GM10248 (cell line): ENCODE data around the gene EXD2.

Experiments used
- CTCF ChIA-PET: fragments of 300-600 bp; sonication (Branson Sonifier 250); formaldehyde crosslinking; extraction: SDS; loops from one replicate; lab custom pipeline; 2021; ENCODE audit warnings: antibody characterized with exemption; lab: Yijun Ruan, JAX
- POLR2A ChIA-PET: fragments of 350-650 bp; sonication (Branson Sonifier 250); formaldehyde crosslinking; extraction: SDS; loops from one replicate; lab custom pipeline; 2020; ENCODE audit warnings: antibody characterized with exemption; lab: Yijun Ruan, JAX
- DNase-seq: peaks from one replicate; pipeline ENCODE4 v3.0.0; 2012; ENCODE audit errors: extremely low spot score
- TF ChIP-seq, protein P1 (sequence below): IDR thresholded peaks from 2 replicates; pipeline ENCODE4 v1.5.1; 2012; ENCODE audit warnings: mild to moderate bottlenecking, low read depth; ENCODE audit errors: extremely low read depth, missing control alignments, control extremely low read depth

EXD2 gene

DNA sequence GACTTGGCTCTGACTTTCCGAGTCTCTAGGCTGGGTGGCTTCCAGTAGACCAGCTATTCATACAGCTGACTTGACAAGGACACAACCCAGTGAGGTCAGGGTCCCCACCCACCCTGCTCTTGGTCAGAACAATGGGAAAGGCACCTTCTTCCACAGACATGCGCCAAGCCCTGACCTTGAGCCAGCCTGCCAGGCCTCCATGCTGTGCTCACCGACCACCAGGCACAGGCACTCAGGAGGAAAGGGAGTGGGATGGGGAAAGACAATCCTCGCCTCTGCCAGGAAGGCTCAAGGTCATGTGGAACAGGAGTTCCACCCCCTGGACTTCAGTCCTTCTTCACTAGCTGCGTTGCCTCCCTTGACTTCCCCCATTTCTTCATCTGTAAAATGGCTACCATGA, 100.1 kb downstream of the EXD2 start:
- TF ChIP-seq, protein P1, sequence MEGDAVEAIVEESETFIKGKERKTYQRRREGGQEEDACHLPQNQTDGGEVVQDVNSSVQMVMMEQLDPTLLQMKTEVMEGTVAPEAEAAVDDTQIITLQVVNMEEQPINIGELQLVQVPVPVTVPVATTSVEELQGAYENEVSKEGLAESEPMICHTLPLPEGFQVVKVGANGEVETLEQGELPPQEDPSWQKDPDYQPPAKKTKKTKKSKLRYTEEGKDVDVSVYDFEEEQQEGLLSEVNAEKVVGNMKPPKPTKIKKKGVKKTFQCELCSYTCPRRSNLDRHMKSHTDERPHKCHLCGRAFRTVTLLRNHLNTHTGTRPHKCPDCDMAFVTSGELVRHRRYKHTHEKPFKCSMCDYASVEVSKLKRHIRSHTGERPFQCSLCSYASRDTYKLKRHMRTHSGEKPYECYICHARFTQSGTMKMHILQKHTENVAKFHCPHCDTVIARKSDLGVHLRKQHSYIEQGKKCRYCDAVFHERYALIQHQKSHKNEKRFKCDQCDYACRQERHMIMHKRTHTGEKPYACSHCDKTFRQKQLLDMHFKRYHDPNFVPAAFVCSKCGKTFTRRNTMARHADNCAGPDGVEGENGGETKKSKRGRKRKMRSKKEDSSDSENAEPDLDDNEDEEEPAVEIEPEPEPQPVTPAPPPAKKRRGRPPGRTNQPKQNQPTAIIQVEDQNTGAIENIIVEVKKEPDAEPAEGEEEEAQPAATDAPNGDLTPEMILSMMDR: no peak
- ChIA-PET POLR2A (no interaction called here), CTCF (interaction anchor here (1.7 to 1.8 kb wide), 3 partner anchors 12 to 169 kb away, joined by 4 to 5 read pairs (median 5); no protein-coding TSS in a partner anchor)
- no peak for DNase-seq

DNA sequence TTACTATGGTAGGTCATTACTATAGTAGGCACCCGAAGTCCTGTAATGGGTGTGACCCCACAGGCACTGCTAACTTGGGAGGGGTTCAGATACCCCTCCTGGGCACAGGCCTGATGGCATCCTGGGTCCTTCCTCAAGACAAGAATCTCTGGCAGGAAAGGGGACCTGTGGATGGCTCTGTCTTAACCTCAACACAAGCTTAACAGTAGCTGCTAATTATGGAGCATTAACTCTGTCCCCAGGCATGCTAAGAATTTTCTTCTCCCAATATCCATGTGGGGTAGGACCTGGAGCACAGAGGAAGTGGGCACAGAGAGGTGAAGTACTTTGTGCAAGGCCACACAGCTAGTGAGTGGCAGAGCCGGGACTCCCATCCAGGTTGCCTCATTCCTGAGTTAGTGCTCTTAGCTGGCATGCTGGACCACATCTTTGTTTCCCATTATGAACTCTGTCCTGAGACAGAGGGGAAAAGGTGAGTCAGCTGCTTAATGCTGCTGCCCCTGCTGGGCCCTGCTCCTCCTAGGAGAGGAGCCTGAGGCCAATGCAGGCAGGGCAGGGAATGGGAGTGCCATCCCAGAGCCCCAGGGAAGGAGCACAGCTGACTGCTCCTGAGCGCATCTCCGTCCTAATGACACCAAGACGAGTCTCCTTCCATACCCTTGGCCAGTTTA, 100.7 kb downstream of the EXD2 start:
- ChIA-PET POLR2A (no interaction called here), CTCF (interaction anchor here (1.7 to 1.8 kb wide), 2 partner anchors 49 to 168 kb away, joined by 5 read pairs; no protein-coding TSS in a partner anchor)
- TF ChIP-seq, protein P1: no peak
- DNase-seq: no peak
